Transverse colon (tissue), 4 donors: ENCODE measurements around the gene SCN3A.

ENCODE experiments used
- EP300 ChIP-seq: sonication (generic); formaldehyde crosslinking; IDR thresholded peaks from one replicate; pipeline ENCODE4 v1.6.1; 2017; ENCODE audit warnings: antibody characterized with exemption, low read depth
- POLR2A ChIP-seq: fragments of 450-650 bp; IDR thresholded peaks from one replicate; pipeline ENCODE4 v1.6.1; 2016; ENCODE audit warnings: antibody characterized with exemption, mild to moderate bottlenecking, moderate library complexity
- POLR2AphosphoS5 ChIP-seq, 3 donors: sonication (generic); formaldehyde crosslinking; IDR thresholded peaks; one replicate each; pipeline ENCODE4 v1.6.1; 2016; ENCODE audit warnings: antibody characterized with exemption in 3 of 3
- TF ChIP-seq, protein P1 (sequence below), 5 experiments: fragments of 200-600 bp in 3 of 5; fragments of 450-650 bp in 2 of 5; sonication (generic) in 3 of 5; IDR thresholded peaks; 1 replicate in 2 of 5; 2 replicates in 3 of 5; pipeline ENCODE4 v1.5.1; 2016 to 2017; ENCODE audit warnings: antibody characterized with exemption in 5 of 5, inconsistent platforms in 3 of 5, mild to moderate bottlenecking in 2 of 5, moderate library complexity in 1 of 5

DNA sequence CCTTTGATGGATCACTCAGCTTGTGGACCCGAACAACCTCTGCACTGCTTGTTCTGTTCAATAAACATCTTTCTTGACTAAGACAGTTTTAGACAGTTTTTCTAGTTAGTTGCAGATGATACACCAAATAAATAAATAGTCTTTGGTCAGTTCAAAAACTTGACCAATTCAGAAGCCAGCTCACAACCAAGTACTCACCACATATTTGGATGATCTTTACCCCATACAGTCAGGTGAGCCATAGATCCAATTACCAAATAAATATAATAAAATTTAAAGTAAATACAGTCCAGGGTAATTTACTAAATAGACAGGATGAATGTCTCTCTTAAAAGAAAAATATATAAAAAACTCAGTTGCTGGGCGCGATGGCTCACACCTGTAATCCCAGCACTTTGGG is 18.2 kb downstream of the SCN3A start:
- TF ChIP-seq, protein P1, sequence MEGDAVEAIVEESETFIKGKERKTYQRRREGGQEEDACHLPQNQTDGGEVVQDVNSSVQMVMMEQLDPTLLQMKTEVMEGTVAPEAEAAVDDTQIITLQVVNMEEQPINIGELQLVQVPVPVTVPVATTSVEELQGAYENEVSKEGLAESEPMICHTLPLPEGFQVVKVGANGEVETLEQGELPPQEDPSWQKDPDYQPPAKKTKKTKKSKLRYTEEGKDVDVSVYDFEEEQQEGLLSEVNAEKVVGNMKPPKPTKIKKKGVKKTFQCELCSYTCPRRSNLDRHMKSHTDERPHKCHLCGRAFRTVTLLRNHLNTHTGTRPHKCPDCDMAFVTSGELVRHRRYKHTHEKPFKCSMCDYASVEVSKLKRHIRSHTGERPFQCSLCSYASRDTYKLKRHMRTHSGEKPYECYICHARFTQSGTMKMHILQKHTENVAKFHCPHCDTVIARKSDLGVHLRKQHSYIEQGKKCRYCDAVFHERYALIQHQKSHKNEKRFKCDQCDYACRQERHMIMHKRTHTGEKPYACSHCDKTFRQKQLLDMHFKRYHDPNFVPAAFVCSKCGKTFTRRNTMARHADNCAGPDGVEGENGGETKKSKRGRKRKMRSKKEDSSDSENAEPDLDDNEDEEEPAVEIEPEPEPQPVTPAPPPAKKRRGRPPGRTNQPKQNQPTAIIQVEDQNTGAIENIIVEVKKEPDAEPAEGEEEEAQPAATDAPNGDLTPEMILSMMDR (IDR thresholded peaks at IDR 0.05): no peak
- TF ChIP-seq POLR2A (no peak), POLR2AphosphoS5 (IDR thresholded peaks at IDR 0.05) (no peak), EP300 (no peak)
